ENCODE data around the gene TBX15.

The TBX15 gene

DNA sequence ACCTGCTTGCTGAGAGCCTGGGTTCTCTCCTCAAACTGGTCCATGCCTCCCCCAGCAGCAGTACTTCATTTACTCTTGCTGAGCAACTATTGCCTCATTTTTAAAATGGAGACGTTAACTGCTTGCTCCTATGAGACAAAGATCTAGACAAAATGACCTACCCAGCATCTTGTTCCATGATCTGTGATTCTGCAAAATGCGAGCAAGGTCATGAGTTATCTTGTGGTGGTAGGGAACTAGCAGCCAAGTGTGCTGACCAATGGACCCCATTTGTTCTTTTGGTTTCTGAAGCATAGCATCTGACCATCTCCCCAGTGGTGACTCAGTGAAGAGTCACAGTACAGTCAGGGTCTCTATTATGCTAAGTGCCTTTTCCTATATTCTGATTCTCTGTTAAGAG, 40.4 kb downstream of the TBX15 start:
- TF ChIP-seq ZNF274 (IDR thresholded peaks at IDR 0.05; ENCODE audit: low read depth, low read length), result no peak
- H3K4me3 ChIP-seq (ENCODE audit: low read length), result no peak overlapping the region

DNA sequence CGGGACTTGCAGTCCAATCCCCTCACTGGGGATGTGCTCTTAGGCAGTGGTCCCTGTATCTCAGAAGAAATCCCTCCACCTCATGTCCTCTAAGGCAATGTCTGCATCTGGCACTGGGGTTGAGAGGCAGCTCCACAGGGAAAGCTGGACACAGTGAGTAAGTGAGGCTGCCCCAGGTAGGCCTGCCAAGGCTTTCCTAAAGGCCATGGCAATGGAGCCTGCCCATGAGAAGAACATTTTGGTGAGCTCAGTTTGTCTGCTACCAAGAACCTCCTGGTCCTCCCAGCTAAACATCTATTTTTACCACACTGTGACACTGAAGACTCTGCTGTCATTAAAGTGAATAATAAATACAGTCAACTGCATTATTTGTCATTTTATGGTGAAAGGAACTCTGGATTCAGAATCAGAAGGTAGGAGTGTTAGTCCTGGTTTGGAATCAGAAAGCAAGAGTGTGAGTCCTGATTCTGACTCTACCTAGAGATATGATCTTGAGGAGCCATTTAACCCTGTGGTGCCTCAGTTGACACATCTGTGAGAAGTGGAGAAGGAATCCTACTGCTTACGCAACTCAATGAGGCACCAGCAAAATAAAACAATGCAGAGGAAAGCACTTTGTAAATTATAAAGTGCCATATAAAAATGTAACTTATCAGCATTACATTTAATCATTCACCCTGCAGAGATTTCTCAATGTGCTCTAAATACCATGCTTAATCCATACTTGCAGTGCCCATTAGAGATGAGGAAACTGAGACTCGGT, 41.0 kb downstream of the TBX15 start:
- TF ChIP-seq ZNF274 (IDR thresholded peaks at IDR 0.05; ENCODE audit: low read depth, low read length), result no peak
- H3K4me3 ChIP-seq (ENCODE audit: low read length), result no peak overlapping the region

DNA sequence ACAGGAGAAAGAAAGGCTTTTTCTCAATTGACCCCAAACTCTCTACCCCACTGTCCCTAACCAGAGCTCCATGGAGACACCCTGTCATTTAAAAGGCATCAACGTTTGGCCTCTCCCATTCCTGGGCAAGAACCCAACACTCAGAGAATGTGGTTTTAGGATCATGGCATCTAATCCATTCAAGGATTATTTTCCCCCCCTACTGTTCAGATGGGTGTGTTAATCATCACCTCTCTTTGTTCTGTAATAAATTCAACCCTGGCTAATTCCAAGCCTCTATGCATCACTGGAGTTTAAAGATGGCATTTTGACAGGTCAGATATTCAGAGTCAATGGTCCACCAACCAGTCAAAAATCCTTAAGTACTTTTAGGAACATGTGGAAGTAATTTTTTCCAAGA, 42.7 kb downstream of the TBX15 start:
- no peak overlapping the region for H3K4me3 ChIP-seq (ENCODE audit: low read length)

DNA sequence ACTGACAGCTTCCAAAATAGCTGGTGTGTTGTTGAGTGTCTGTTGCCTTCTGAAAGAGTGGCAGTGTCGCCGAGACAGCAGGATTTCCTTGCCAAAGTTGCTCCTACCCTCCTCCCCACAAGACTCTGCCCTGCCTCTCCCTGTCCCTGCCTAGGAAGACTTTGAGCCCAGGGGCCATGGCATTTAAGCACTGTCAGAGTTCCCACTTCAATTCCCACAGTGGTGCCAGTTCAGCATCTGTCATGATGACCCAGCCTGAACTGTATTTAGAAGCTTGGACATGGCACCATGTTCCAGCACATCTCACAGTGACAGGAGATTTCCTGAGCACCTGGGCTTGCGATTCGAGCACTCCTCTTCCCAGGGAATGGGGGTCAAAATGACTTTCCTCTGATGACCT, 43.6 kb downstream of the TBX15 start:
- no peak overlapping the region for H3K4me3 ChIP-seq (ENCODE audit: low read length)
- TF ChIP-seq ZNF274 (IDR thresholded peaks at IDR 0.05; ENCODE audit: low read depth, low read length), result no peak

More for the DNA sequence above, 42.7 kb downstream of the TBX15 start:
- no peak for TF ChIP-seq ZNF274 (IDR thresholded peaks at IDR 0.05; ENCODE audit: low read depth, low read length)

DNA sequence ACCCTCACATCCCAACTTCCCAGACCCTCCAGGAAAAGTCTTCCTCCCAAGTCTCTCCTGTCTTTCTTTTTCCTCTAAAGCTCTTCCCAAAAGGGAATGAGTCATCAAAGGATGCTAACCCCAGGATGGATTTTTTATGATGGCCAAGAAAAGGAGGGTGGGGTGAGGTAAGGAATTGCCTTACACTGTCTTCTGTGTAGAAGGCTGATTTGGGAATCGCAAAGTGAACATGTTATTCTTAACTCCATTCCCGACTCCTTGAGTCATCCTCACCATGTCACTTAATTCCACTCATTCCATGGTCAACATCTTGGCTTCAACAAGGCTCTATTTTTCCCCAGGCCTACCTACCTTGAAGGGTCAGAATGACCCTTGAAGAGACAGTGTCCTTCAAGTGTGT, 44.0 kb downstream of the TBX15 start:
- TF ChIP-seq ZNF274 (IDR thresholded peaks at IDR 0.05; ENCODE audit: low read depth, low read length), result no peak
- H3K4me3 ChIP-seq (ENCODE audit: low read length), result no peak overlapping the region

DNA sequence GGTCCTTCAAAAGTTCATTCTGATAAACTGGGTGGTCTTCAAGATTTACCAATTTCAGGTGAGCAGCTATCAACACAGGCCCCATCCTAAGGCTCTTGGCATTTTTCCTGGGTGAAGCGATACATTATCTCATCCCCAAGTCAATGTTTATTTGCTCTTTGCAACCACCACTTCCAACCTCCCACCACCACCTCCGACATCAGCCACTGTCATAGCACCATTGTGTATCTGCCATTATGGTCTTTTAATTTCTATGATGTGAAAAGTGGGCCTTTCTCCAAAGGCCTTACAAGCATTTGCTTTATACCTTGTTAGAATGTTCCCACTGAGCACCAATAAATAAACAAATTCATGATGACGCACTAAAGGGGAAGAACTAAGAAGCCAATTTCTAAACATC, 47.2 kb downstream of the TBX15 start:
- TF ChIP-seq ZNF274 (IDR thresholded peaks at IDR 0.05; ENCODE audit: low read depth, low read length), result no peak
- no peak overlapping the region for H3K4me3 ChIP-seq (ENCODE audit: low read length)

DNA sequence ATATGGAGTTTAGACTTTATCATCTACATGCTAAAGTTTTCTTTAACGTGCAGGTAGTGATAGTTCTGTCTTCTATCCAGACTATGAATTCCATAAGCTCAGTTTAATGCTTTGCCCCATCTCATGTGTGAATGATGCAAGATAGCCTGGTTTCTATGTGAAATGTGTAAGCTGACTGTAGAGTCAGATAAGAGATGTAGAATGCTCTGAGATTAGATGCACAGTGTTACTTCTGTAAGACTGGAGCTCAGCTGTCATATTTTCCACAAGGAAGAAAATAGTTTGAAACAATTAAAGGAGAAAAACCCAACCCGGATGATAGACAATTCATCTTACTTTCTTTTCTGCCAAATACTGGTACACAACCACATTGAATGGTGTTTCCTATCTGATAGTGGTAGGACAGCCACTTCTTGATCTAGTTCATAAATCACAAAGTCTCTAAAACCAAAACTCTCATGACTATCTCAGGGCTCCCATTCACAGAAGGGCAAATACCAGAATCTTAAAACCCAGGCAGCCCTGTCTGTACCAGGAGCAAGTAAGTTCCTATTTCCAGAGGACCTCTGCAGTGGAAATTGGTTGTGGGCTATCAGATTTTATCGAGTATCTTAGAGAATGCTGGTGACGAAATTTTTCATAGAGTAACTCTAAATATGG, 50.6 kb downstream of the TBX15 start:
- H3K4me3 ChIP-seq (ENCODE audit: low read length), result no peak overlapping the region
- no peak for TF ChIP-seq ZNF274 (IDR thresholded peaks at IDR 0.05; ENCODE audit: low read depth, low read length)

DNA sequence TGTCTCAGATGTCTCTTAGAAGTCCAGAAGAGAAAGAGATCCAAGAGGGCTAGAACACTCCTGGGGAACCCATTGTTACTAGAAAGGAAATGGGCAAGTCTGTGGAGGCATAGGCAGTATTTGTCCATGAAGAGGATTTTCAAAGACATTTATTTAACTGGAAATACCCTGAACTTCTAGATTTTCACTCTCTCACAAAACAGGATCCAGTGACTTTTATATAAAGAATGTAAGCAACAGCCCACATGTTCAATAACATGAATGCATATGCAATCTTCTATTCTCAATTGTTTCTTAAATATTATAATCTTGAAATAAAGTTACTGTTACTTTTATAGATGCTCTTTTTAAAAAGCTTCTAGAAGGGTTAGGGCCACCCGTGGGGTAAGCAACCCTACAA, 53.4 kb downstream of the TBX15 start:
- H3K4me3 ChIP-seq (ENCODE audit: low read length), result no peak overlapping the region
- TF ChIP-seq ZNF274 (IDR thresholded peaks at IDR 0.05; ENCODE audit: low read depth, low read length), result no peak

DNA sequence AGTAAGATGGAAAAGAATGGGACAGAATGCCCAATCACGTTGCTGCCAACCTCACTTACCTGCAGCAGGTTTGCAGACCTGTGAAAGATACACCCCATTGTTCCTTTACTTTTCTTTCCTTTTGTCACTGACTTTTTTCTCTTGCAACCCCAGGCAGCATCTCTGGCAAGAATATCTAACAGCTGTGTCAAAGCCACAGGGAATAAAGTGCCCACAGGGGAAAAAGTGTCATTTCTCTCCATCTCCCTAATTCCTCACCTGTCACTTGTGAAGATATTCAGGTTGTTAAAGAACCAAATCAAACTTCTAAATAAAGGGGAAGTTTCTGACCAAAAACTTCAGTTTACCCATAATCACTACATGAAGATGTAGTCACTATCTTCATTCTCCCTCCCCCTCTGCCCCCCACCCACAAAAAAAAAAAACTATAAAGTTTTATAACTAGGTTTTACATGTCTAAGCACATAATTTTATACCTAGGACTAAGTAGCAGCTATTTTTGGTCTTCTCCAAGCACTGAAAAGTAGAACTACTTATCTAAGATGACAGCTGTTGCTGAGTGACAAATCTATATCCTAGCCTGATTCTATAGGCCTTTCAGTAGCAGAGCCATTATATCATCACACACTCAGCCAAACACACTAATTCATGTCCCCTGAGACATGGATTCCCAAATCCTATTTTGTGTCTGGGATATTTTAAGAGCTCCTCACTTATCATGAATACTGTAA, 54.9 kb downstream of the TBX15 start:
- no peak overlapping the region for H3K4me3 ChIP-seq (ENCODE audit: low read length)
- TF ChIP-seq ZNF274 (IDR thresholded peaks at IDR 0.05; ENCODE audit: low read depth, low read length), result no peak

DNA sequence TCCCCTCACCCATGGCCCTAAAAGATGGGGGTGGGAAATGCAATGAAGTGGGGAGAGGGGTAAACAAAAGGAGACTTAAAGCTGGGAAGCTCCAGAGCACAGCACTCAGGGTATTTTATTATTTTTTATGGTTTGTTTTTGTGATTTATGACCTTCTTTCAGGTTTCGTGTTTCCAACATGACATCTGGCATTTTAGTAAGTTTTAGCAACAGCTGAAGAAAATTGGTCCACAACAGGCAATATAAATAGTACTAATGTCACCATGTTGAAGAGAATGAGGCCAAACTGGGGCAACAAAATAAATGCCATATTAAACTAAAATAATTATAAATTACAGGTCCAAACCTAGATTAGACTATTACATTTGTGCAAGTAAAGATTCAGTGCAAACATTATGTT, 56.3 kb downstream of the TBX15 start:
- no peak for TF ChIP-seq ZNF274 (IDR thresholded peaks at IDR 0.05; ENCODE audit: low read depth, low read length)
- H3K4me3 ChIP-seq (ENCODE audit: low read length), result no peak overlapping the region

DNA sequence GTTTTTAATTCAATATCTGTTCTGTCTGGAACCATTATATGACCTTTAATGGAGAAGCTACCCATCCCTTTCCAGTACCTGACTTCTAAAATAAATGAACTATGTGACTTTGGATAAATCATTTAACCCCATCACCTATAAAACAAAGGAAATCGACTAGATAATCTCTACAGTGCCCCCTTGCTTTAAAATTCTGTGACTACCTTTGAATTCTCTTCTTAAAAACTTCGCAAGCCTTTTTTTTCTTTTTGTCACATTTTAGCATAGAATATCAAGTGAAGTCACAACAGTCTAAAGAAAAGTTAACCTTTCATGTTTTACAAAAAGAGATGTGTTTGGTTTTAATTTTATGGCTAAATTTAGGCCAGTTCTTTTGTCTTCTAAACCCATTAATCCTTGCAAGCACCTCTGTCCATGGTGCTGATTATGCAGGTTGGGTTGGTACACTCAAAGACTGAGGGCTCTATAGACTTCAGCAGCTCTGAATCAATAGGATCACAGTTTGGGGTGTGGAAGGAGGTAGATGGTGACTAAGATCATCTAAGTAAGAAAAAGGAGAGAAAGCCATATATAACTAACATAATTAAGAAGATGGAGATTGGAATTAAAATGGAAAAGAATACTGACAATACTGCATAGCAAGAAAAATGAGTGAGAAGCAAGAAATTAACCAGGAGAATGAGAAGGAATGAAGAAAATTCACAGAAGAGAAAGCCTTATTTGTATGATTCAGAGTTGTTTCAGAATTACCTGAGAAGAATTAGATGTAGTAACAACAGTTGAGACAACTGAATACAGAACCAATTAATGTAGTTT, 59.2 kb downstream of the TBX15 start:
- H3K4me3 ChIP-seq (ENCODE audit: low read length), result no peak overlapping the region
- TF ChIP-seq ZNF274 (IDR thresholded peaks at IDR 0.05; ENCODE audit: low read depth, low read length), result no peak

DNA sequence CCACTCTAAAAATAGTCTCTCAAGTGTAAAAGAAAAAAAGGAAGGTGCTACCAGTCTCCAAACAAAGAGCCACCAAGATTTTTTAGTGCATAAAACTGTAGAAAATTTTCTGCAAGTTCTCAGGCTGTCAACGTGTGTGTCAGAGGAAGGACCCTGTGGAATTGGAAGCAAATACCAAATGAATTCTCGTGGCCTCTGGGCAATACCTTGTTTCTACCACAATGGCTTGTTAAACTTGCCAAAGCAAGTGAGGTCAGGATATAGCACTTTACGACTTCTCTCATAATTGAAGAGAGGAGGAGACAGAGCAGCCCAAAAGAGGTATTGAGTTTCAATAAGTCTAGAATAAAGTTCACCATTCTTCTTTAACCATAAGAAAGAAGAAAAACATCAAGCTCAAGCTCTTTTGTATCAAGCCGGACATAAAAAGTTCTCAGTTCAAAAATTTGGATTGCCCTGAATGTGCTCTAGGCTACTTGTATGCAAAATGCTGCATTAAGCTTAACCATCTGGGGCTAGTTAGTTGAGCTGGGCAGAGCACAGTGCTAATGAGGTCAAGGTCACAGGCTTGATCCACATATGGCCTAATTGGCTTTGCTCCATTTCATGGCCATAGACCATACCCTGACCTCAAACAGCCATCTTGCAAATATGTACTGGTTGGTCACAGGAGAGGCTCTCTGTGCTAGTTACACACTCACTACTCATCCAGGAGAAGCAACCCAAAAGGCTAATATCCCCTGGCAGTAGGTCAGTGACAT, 60.5 kb downstream of the TBX15 start:
- H3K4me3 ChIP-seq (ENCODE audit: low read length), result no peak overlapping the region
- TF ChIP-seq ZNF274 (IDR thresholded peaks at IDR 0.05; ENCODE audit: low read depth, low read length), result no peak

DNA sequence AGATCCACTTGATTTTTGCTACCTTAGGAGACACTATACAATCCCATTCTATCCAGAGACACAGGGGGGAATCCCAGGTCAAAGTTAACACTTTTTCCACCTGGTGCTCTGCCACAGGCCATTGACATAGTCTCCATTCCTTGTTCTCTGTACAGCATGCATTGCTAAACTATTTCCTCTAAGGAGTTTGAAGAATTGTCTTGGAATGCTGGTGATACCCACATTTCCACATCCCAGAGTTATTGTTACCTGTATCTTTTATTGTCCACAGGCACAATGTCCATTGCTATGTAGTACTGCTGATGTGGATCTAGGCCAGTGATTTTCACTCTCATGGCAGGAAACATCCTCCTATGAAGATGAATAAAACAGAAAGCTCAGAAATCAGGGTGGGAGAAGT, 61.9 kb downstream of the TBX15 start:
- TF ChIP-seq ZNF274 (IDR thresholded peaks at IDR 0.05; ENCODE audit: low read depth, low read length), result no peak
- no peak overlapping the region for H3K4me3 ChIP-seq (ENCODE audit: low read length)

Measured in GM08714 (cell line).